ENCODE data around the gene PRMT7. TPM values are rescaled to one million over a fixed set of nuclear protein-coding genes. Genes with fewer than 3 reads are reported as not detected.

Gene PRMT7
- total and polyA plus RNA-seq, 2 experiments from 2014 or later, result 27.2 to 49.6 TPM

- no peak for TF ChIP-seq EZH2 (IDR thresholded peaks at IDR 0.05; ENCODE audit: insufficient read depth, poor library complexity, severe bottlenecking)
- no peak for TF ChIP-seq EZH2phosphoT487 (IDR thresholded peaks at IDR 0.05; ENCODE audit: insufficient read depth, low read depth)
- no peak overlapping the region for H3K4me3 ChIP-seq
- H3K9ac ChIP-seq, result peak overlapping the region; percentile 54
- peaks cover 39% of the 10 kb centered on the region for H3K4me1 ChIP-seq (ENCODE audit: insufficient read depth)
- H4K20me1 ChIP-seq (ENCODE audit: insufficient read depth), result no peaks in the 10 kb centered on the region
- peak; percentile 68 for DNase-seq
- WGBS, 2 experiments (ENCODE audit: low coverage in 1 of 2, low lambda C conversion rate in 2 of 2, missing lambda C conversion rate in 2 of 2), result 57% methylated on average over 4 of the region's 4 CpGs
- H3K79me2 ChIP-seq (ENCODE audit: insufficient read depth), result no peaks in the 10 kb centered on the region
- peaks cover 16% of the 10 kb centered on the region; the same call in 1 of the 2 replicates for H3K36me3 ChIP-seq (ENCODE audit: low read depth)
- H3K9me3 ChIP-seq (ENCODE audit: low read depth), result no peaks in the 10 kb centered on the region
- H3K27ac ChIP-seq, result peak overlapping the region; percentile 84
- H3K4me2 ChIP-seq (ENCODE audit: unreplicated experiment), result peak overlapping the region; percentile 40
- in situ Hi-C loops (cut with MboI), result no loop called here
- H3K27me3 ChIP-seq (replicated peaks; ENCODE audit: insufficient read depth), result no peaks in the 10 kb centered on the region
- no peaks in the 10 kb centered on the region for H3K9me2 ChIP-seq (ENCODE audit: insufficient read depth)
- peaks cover 42% of the 10 kb centered on the region for H3F3A ChIP-seq (ENCODE audit: insufficient read depth)
- peak overlapping the region; percentile 3; the same call in 1 of the 2 replicates for H2AFZ ChIP-seq
Observed at GRCh38 chr16:68331879-68332410, 21.1 kb downstream of the PRMT7 start.

GRCh38 chr16:68332411-68333121 is 21.7 kb downstream of the PRMT7 start:
- TF ChIP-seq EZH2phosphoT487 (IDR thresholded peaks at IDR 0.05; ENCODE audit: insufficient read depth, low read depth) (no peak), EZH2 (IDR thresholded peaks at IDR 0.05; ENCODE audit: insufficient read depth, poor library complexity, severe bottlenecking) (no peak)
- H3K27ac ChIP-seq, result peak overlapping the region; percentile 84
- H3K36me3 ChIP-seq (ENCODE audit: low read depth), result peaks cover 16% of the 10 kb centered on the region; the same call in 1 of the 2 replicates
- no peaks in the 10 kb centered on the region for H3K9me2 ChIP-seq (ENCODE audit: insufficient read depth)
- H3K9me3 ChIP-seq (ENCODE audit: low read depth), result no peaks in the 10 kb centered on the region
- H3F3A ChIP-seq (ENCODE audit: insufficient read depth), result peaks cover 42% of the 10 kb centered on the region
- WGBS, 2 experiments (ENCODE audit: low coverage in 1 of 2, low lambda C conversion rate in 2 of 2, missing lambda C conversion rate in 2 of 2), result 47 to 49% methylated on average over 7 of the region's 7 CpGs
- peaks cover 39% of the 10 kb centered on the region for H3K4me1 ChIP-seq (ENCODE audit: insufficient read depth)
- DNase-seq, result peak; percentile 52
- H3K4me3 ChIP-seq, result no peak overlapping the region
- H2AFZ ChIP-seq, result peak overlapping the region; percentile 3; the same call in 1 of the 2 replicates
- no peaks in the 10 kb centered on the region for H4K20me1 ChIP-seq (ENCODE audit: insufficient read depth)
- H3K27me3 ChIP-seq (replicated peaks; ENCODE audit: insufficient read depth), result no peaks in the 10 kb centered on the region
- peak overlapping the region; percentile 54; the same call in 1 of the 2 replicates for H3K9ac ChIP-seq
- H3K79me2 ChIP-seq (ENCODE audit: insufficient read depth), result no peaks in the 10 kb centered on the region
- in situ Hi-C loops (cut with MboI), result no loop called here
- peak overlapping the region; percentile 40 for H3K4me2 ChIP-seq (ENCODE audit: unreplicated experiment)

- no peak overlapping the region for H2AFZ ChIP-seq
- H3K9ac ChIP-seq, result 0 out of 2 replicates have a peak overlapping the region, but pooled peaks have one; percentile 51
- no peak for TF ChIP-seq EZH2 (IDR thresholded peaks at IDR 0.05; ENCODE audit: insufficient read depth, poor library complexity, severe bottlenecking)
- TF ChIP-seq EZH2phosphoT487 (IDR thresholded peaks at IDR 0.05; ENCODE audit: insufficient read depth, low read depth), result no peak
- peak; percentile 77 for DNase-seq
- no peaks in the 10 kb centered on the region for H3K79me2 ChIP-seq (ENCODE audit: insufficient read depth)
- no peak overlapping the region for H3K4me3 ChIP-seq
- 80 to 85% methylated on average over 5 of the region's 5 CpGs for WGBS, 2 experiments (ENCODE audit: low coverage in 1 of 2, low lambda C conversion rate in 2 of 2, missing lambda C conversion rate in 2 of 2)
- H3K36me3 ChIP-seq (ENCODE audit: low read depth), result peaks cover 6% of the 10 kb centered on the region; the same call in 1 of the 2 replicates
- peak overlapping the region; percentile 84 for H3K27ac ChIP-seq
- peaks cover 39% of the 10 kb centered on the region for H3K4me1 ChIP-seq (ENCODE audit: insufficient read depth)
- H3K27me3 ChIP-seq (replicated peaks; ENCODE audit: insufficient read depth), result no peaks in the 10 kb centered on the region
- H3K9me3 ChIP-seq (ENCODE audit: low read depth), result no peaks in the 10 kb centered on the region
- H3K9me2 ChIP-seq (ENCODE audit: insufficient read depth), result no peaks in the 10 kb centered on the region
- peaks cover 42% of the 10 kb centered on the region for H3F3A ChIP-seq (ENCODE audit: insufficient read depth)
- H4K20me1 ChIP-seq (ENCODE audit: insufficient read depth), result no peaks in the 10 kb centered on the region
- in situ Hi-C loops (cut with MboI), result no loop called here
- H3K4me2 ChIP-seq (ENCODE audit: unreplicated experiment), result peak overlapping the region; percentile 28
Observed at GRCh38 chr16:68335175-68335574, 24.4 kb downstream of the PRMT7 start.

- Histone ChIP-seq H3K4me3 (no peak overlapping the region), H3K27ac (no peak overlapping the region), H3K9me2 (ENCODE audit: insufficient read depth) (no peaks in the 10 kb centered on the region), H3F3A (ENCODE audit: insufficient read depth) (peaks cover 15% of the 10 kb centered on the region), H4K20me1 (ENCODE audit: insufficient read depth) (no peaks in the 10 kb centered on the region), H3K36me3 (ENCODE audit: low read depth) (no peaks in the 10 kb centered on the region; the same call in 1 of the 2 replicates), H3K4me1 (ENCODE audit: insufficient read depth) (peaks cover 16% of the 10 kb centered on the region), H2AFZ (no peak overlapping the region), H3K9ac (no peak overlapping the region), H3K4me2 (ENCODE audit: unreplicated experiment) (no peak overlapping the region), H3K9me3 (ENCODE audit: low read depth) (no peaks in the 10 kb centered on the region), H3K27me3 (replicated peaks; ENCODE audit: insufficient read depth) (no peaks in the 10 kb centered on the region), H3K79me2 (ENCODE audit: insufficient read depth) (no peaks in the 10 kb centered on the region)
- TF ChIP-seq EZH2 (IDR thresholded peaks at IDR 0.05; ENCODE audit: insufficient read depth, poor library complexity, severe bottlenecking) (no peak), EZH2phosphoT487 (IDR thresholded peaks at IDR 0.05; ENCODE audit: insufficient read depth, low read depth) (no peak)
- in situ Hi-C loops (cut with MboI), result no loop called here
- DNase-seq, result no peak
- WGBS, 2 experiments (ENCODE audit: low coverage in 1 of 2, low lambda C conversion rate in 2 of 2, missing lambda C conversion rate in 2 of 2), result 91 to 93% methylated on average over 16 of the region's 16 CpGs
Observed at GRCh38 chr16:68338326-68339119, 27.7 kb downstream of the PRMT7 start.
